Measurements from ENCODE around the gene UBA7.

GRCh38 chr3:49804141-49805041 is 9.4 kb downstream of the UBA7 start:
- TF ChIP-seq CTCF (IDR thresholded peaks at IDR 0.05) (no peak), TAF1 (IDR thresholded peaks at IDR 0.05; ENCODE audit: borderline replicate concordance, low read depth, low read length) (no peak), RFX5 (IDR thresholded peaks at IDR 0.05; ENCODE audit: low read length) (no peak)
- TF ChIP-seq, protein P1, sequence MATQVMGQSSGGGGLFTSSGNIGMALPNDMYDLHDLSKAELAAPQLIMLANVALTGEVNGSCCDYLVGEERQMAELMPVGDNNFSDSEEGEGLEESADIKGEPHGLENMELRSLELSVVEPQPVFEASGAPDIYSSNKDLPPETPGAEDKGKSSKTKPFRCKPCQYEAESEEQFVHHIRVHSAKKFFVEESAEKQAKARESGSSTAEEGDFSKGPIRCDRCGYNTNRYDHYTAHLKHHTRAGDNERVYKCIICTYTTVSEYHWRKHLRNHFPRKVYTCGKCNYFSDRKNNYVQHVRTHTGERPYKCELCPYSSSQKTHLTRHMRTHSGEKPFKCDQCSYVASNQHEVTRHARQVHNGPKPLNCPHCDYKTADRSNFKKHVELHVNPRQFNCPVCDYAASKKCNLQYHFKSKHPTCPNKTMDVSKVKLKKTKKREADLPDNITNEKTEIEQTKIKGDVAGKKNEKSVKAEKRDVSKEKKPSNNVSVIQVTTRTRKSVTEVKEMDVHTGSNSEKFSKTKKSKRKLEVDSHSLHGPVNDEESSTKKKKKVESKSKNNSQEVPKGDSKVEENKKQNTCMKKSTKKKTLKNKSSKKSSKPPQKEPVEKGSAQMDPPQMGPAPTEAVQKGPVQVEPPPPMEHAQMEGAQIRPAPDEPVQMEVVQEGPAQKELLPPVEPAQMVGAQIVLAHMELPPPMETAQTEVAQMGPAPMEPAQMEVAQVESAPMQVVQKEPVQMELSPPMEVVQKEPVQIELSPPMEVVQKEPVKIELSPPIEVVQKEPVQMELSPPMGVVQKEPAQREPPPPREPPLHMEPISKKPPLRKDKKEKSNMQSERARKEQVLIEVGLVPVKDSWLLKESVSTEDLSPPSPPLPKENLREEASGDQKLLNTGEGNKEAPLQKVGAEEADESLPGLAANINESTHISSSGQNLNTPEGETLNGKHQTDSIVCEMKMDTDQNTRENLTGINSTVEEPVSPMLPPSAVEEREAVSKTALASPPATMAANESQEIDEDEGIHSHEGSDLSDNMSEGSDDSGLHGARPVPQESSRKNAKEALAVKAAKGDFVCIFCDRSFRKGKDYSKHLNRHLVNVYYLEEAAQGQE (IDR thresholded peaks at IDR 0.05; ENCODE audit: low read depth, low read length): no peak
- TF ChIP-seq, protein P2, sequence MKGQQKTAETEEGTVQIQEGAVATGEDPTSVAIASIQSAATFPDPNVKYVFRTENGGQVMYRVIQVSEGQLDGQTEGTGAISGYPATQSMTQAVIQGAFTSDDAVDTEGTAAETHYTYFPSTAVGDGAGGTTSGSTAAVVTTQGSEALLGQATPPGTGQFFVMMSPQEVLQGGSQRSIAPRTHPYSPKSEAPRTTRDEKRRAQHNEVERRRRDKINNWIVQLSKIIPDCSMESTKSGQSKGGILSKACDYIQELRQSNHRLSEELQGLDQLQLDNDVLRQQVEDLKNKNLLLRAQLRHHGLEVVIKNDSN (IDR thresholded peaks at IDR 0.05; ENCODE audit: borderline replicate concordance, low read depth): no peak

Data from SK-N-SH (cell line).